Breast epithelium (tissue), 3 donors: ENCODE measurements around the gene S100A1.

Source experiments
- CTCF ChIP-seq, 3 donors: fragments of 450-650 bp; IDR thresholded peaks; one replicate each; pipeline ENCODE4 v1.5.1; 2016 to 2017; ENCODE audit warnings: antibody characterized with exemption in 3 of 3, mild to moderate bottlenecking in 3 of 3, moderate library complexity in 3 of 3
- POLR2A ChIP-seq: fragments of 450-650 bp; IDR thresholded peaks from one replicate; pipeline ENCODE4 v1.6.1; 2016; ENCODE audit warnings: antibody characterized with exemption, mild to moderate bottlenecking, moderate library complexity
- POLR2AphosphoS5 ChIP-seq, 3 donors: sonication (generic); formaldehyde crosslinking; IDR thresholded peaks; one replicate each; pipeline ENCODE4 v1.6.1; 2017; ENCODE audit warnings: antibody characterized with exemption in 3 of 3

DNA sequence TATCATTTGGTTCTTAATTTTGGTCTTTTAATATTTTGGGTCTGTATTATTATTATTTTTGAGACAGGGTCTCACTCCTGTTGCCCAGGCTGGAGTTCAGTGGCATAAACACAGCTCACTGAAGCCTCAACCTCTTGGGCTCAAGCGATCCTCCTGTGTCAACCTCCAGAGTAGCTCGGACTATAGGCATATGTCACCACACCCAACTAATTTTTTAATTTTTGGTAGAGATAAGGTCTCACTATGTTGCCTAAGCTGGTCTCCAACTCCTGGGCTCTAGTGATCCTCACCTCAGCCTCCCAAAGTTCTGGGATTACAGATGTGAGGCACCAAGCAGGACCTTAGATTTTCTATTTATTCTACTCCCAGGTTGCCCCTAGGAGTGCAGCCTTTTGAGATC lies 45.3 kb downstream of the S100A1 start:
- no peak for TF ChIP-seq CTCF (IDR thresholded peaks at IDR 0.05)
- TF ChIP-seq POLR2A = no peak
- no peak for TF ChIP-seq POLR2AphosphoS5 (IDR thresholded peaks at IDR 0.05)
